GM12878 (cell line): ENCODE data around the gene SEC31A. TPM values are rescaled to one million over a fixed set of nuclear protein-coding genes. Genes with fewer than 3 reads are reported as not detected.

Source experiments
- ATAC-seq: fragments of 200-7000 bp; cut with Tn5 transposase; 3 replicates; pipeline ENCODE4 v1.9.1; 2020; ENCODE audit warnings: mild to moderate bottlenecking, moderate library complexity
- BruUV-seq: library from RNA; stranded (reverse); fragments of 400-500 nt; replicated peaks from 2 replicates; lab custom pipeline; 2021; lab: Mats Ljungman, UMichigan
- CTCF ChIA-PET: fragments of 300-600 bp; sonication (Branson Sonifier 250); formaldehyde crosslinking; extraction: SDS; loops from one replicate; lab custom pipeline; 2021; ENCODE audit warnings: inconsistent platforms; lab: Yijun Ruan, JAX
- POLR2A ChIA-PET: fragments of 350-600 bp; formaldehyde crosslinking; extraction: SDS; loops from one replicate; lab custom pipeline; 2021; ENCODE audit warnings: inconsistent platforms; lab: Charles Lee
- RAD21 ChIA-PET: fragments of 300-600 bp; sonication (Branson Sonifier 250); formaldehyde crosslinking; loops from one replicate; lab custom pipeline; 2023; ENCODE audit warnings: antibody characterized with exemption; ENCODE audit not compliant: unreplicated experiment; lab: Charles Lee
- SMC1A ChIA-PET: fragments of 300-600 bp; sonication (Branson Sonifier 250); formaldehyde crosslinking; loops from one replicate; lab custom pipeline; 2023; ENCODE audit not compliant: unreplicated experiment, uncharacterized antibody; lab: Charles Lee
- DNase-seq: peaks from one replicate; pipeline ENCODE4 v3.0.0-alpha.2; 2011; ENCODE audit warnings: low read depth, low spot score
- FAIRE-seq: peaks from 3 replicates; lab custom pipeline; 2011; peaks lifted over from hg19 to GRCh38; lab: Jason Lieb, UNC
- H2AFZ ChIP-seq: 2 replicates; pipeline ENCODE4 v1.6.0; 2011; ENCODE audit warnings: low read depth, low read length, control low read depth; ENCODE audit not compliant: control insufficient read depth
- H3K27ac ChIP-seq: 2 replicates; pipeline ENCODE4 v1.5.1; 2011; ENCODE audit warnings: control low read depth; ENCODE audit not compliant: control insufficient read depth, insufficient read depth
- H3K27me3 ChIP-seq, 2 experiments: replicated peaks in 1 of 2; 2 replicates each; pipeline versions ENCODE4 v1.6.0 to v1.6.1; 2011; ENCODE audit warnings: low read length in 1 of 2; ENCODE audit not compliant: control insufficient read depth in 2 of 2, insufficient read depth in 2 of 2
- H3K36me3 ChIP-seq, 2 experiments: 2 replicates each; pipeline ENCODE4 v1.5.1; 2011; ENCODE audit warnings: low read length in 1 of 2; ENCODE audit not compliant: control insufficient read depth in 2 of 2, insufficient read depth in 2 of 2
- H3K4me1 ChIP-seq: 2 replicates; pipeline ENCODE4 v1.6.1; 2011; ENCODE audit warnings: mild to moderate bottlenecking, low read length, moderate library complexity, mixed read lengths; ENCODE audit not compliant: control insufficient read depth, insufficient read depth
- H3K4me2 ChIP-seq: 2 replicates; pipeline ENCODE4 v1.6.0; 2011; ENCODE audit warnings: control low read depth; ENCODE audit not compliant: control insufficient read depth, insufficient read depth
- H3K4me3 ChIP-seq: fragments of 200-600 bp; sonication (generic); 2 replicates; pipeline ENCODE4 v1.5.1; 2016
- H3K79me2 ChIP-seq: 2 replicates; pipeline ENCODE4 v1.6.0; 2011; ENCODE audit warnings: low read length; ENCODE audit not compliant: control insufficient read depth, insufficient read depth
- H3K9ac ChIP-seq: 2 replicates; pipeline ENCODE4 v1.8.0; 2011; ENCODE audit warnings: low read length, control low read depth, mixed read lengths; ENCODE audit not compliant: control insufficient read depth, insufficient read depth
- H3K9me3 ChIP-seq: replicated peaks from 3 replicates; pipeline ENCODE4 v1.5.1; 2011; ENCODE audit warnings: mild to moderate bottlenecking, low read length; ENCODE audit not compliant: control insufficient read depth, insufficient read depth
- H4K20me1 ChIP-seq: 2 replicates; pipeline ENCODE4 v1.6.0; 2011; ENCODE audit not compliant: control insufficient read depth, insufficient read depth
- BACH1 ChIP-seq: fragments of 450-650 bp; IDR thresholded peaks from 2 replicates; pipeline ENCODE4 v1.6.1; 2017; ENCODE audit warnings: mild to moderate bottlenecking, borderline replicate concordance
- IKZF2 ChIP-seq, 2 experiments: fragments of 450-650 bp; IDR thresholded peaks; 2 replicates each; pipeline ENCODE4 v1.6.1; 2017; ENCODE audit warnings: mild to moderate bottlenecking in 2 of 2, moderate library complexity in 2 of 2
- MTA3 ChIP-seq: IDR thresholded peaks from 2 replicates; pipeline ENCODE4 v1.6.1; 2012; ENCODE audit warnings: low read length, inconsistent platforms, borderline replicate concordance
- NR2C1 ChIP-seq: fragments of 450-650 bp; IDR thresholded peaks from 2 replicates; pipeline ENCODE4 v1.6.1; 2017; ENCODE audit warnings: antibody characterized with exemption, mild to moderate bottlenecking, moderate library complexity
- SIN3A ChIP-seq: IDR thresholded peaks from 2 replicates; pipeline ENCODE4 v1.6.1; 2012; ENCODE audit warnings: low read depth, low read length, improper control_type of control experiment
- WGBS: methylation state at CpG from one replicate; pipeline ENCODE4 v1.1.6; 2016; ENCODE audit warnings: low lambda C conversion rate; ENCODE audit not compliant: insufficient replicate concordance, insufficient coverage; ENCODE audit errors: missing lambda C conversion rate; 5-methylcytosine and 5-hydroxymethylcytosine counted together
- in situ Hi-C: fragments of 300-500 bp; cut with MboI; formaldehyde crosslinking; loops from 9 replicates; pipeline ENCODE4 v1.14.3; 2018; ENCODE audit warnings: mixed read lengths
- intact Hi-C: fragments of 100-400 bp; cut with micrococcal nuclease; formaldehyde crosslinking; loops from one replicate; pipeline ENCODE4 v1.14.2; 2022; ENCODE audit not compliant: unreplicated experiment
- polyA plus RNA-seq, 11 experiments: library from polyadenylated mRNA; depleted of rRNA in 4 of 11; unstranded in 6 of 11; stranded (reverse) in 5 of 11; fragments of >200 nt; fragmentation: Nextera tagmentation in 4 of 11; fragmentation: Illumina TruSeq in 1 of 11; extraction: Ambion mirVana in 4 of 11; extraction: Trizol in 1 of 11; gene quantifications; 1 replicate in 1 of 11; 2 replicates in 10 of 11; pipeline versions ENCODE4 v1.2.1 to v1.2.3, GENCODE V29; 2011 to 2016; ENCODE audit warnings: inconsistent platforms in 2 of 11, missing spikeins in 2 of 11, low read depth in 1 of 11
- total RNA-seq, 4 experiments: library from RNA; depleted of rRNA in 3 of 4; stranded (reverse); fragments of >200 nt in 3 of 4; fragmentation: Illumina TruSeq in 1 of 4; extraction: Trizol in 1 of 4; gene quantifications; 2 replicates each; pipeline versions ENCODE4 v1.2.1 to v1.2.3, GENCODE V29; 2013 to 2021

Gene SEC31A
- total and polyA plus RNA-seq, 10 of the 15 experiments (the other 5 are each of a cell fraction or from before 2014, with no cell fraction given) = 74.6 to 171 (median 129) TPM

DNA sequence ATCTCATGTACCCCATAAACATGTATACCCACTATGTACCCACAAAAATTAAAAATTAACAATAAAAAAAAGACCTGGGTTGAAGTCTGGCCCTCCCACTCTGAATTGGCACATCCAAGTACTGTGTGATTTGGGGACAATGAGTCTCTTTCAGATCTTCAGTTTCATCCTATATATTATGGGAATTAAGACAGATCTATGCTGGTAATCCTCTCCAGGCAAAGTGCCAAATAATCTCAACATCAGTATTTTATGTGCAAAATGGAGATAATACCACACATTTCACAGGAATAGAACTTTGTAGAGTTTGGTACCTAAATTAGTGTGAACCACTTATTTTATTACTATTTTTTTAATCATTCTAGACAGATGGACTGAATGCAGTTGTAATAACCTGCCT lies 81.3 kb downstream of the SEC31A start:
- SMC1A ChIA-PET = no interaction called here
- Histone ChIP-seq H3K4me1 (no peaks in the 10 kb centered on the region), H3K79me2 (no peaks in the 10 kb centered on the region), H3K4me3 (no peak overlapping the region), H3K9me3 (no peaks in the 10 kb centered on the region), H3K9ac (no peak overlapping the region), H3K4me2 (no peak overlapping the region), H3K27me3 (no peaks in the 10 kb centered on the region), H4K20me1 (no peaks in the 10 kb centered on the region), H3K27ac (no peak overlapping the region), H2AFZ (no peak overlapping the region), H3K36me3 (no peaks in the 10 kb centered on the region)
- BruUV-seq = no TSS peak
- DNase-seq = no peak
- POLR2A ChIA-PET = no interaction called here
- CTCF ChIA-PET = no interaction called here
- intact Hi-C loops (no loop called here), in situ Hi-C loops (no loop called here)
- no peak for TF ChIP-seq SIN3A
- FAIRE-seq = no peak
- RAD21 ChIA-PET = no interaction called here
- ATAC-seq = no peak

DNA sequence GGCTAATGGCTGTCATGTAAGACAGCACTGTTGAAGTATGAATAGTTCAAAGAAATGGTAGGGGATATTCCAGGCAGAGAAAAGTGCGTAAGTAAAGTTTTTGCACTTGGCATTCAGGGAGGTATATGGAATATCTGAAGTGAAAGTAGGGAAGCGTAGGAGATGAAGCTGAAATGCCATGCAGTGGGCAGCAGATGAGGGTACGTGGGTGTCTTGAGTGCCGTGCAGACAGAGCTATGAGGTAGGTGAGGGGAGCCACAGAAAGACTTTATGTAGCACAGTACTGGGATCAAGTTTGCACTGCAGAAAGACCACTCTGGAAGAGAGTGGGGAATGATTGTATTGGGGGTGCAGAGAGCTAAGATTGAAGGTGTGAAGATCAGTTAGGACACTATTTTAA lies 87.2 kb downstream of the SEC31A start:
- H4K20me1 ChIP-seq = no peaks in the 10 kb centered on the region
- H2AFZ ChIP-seq = no peak overlapping the region
- no peak overlapping the region for H3K4me2 ChIP-seq
- in situ Hi-C loops (no loop called here), intact Hi-C loops (no loop called here)
- no peak for FAIRE-seq
- H3K9ac ChIP-seq = no peak overlapping the region
- H3K36me3 ChIP-seq = no peaks in the 10 kb centered on the region
- ChIA-PET RAD21 (no interaction called here), POLR2A (no interaction called here), SMC1A (interaction anchor here (1.4 kb wide), 1 partner anchor 11 kb away, joined by 3 read pairs; no protein-coding TSS in a partner anchor), CTCF (no interaction called here)
- H3K79me2 ChIP-seq = no peaks in the 10 kb centered on the region
- peaks cover 4% of the 10 kb centered on the region; the same call in 1 of the 2 replicates for H3K4me1 ChIP-seq
- no TSS peak for BruUV-seq
- no peaks in the 10 kb centered on the region for H3K9me3 ChIP-seq
- WGBS = 44% methylated on average over 4 of the region's 4 CpGs
- no peak for ATAC-seq
- H3K4me3 ChIP-seq = no peak overlapping the region
- no peaks in the 10 kb centered on the region for H3K27me3 ChIP-seq
- no peak for DNase-seq
- H3K27ac ChIP-seq = no peak overlapping the region
- no peak for TF ChIP-seq MTA3
- TF ChIP-seq NR2C1 = no peak
- no peak for TF ChIP-seq IKZF2 (IDR thresholded peaks at IDR 0.05)
- TF ChIP-seq BACH1 = no peak
